ENCODE data around the gene ANKRD52.

The ANKRD52 gene

GRCh38 chr12:56193025-56193578 is 65.1 kb downstream of the ANKRD52 start:
- peaks cover 8% of the 10 kb centered on the region for H3K4me1 ChIP-seq (ENCODE audit: insufficient read depth, low read length, poor library complexity, severe bottlenecking)
- H2AFZ ChIP-seq (ENCODE audit: low read length): peak overlapping the region; percentile 92
- H3K4me3 ChIP-seq (ENCODE audit: low read length, poor library complexity, severe bottlenecking): peak overlapping the region; percentile 12
- H3K9ac ChIP-seq (ENCODE audit: low read depth, low read length, poor library complexity, severe bottlenecking): peak overlapping the region; percentile 33
- no peaks in the 10 kb centered on the region for H3K9me2 ChIP-seq (replicated peaks; ENCODE audit: low read depth, low read length)
- H3K79me2 ChIP-seq (ENCODE audit: insufficient read depth, low read length): peaks cover 12% of the 10 kb centered on the region
- peak overlapping the region; percentile 23 for H3K4me2 ChIP-seq (ENCODE audit: low read depth, low read length, poor library complexity, severe bottlenecking)
- H4K20me1 ChIP-seq (ENCODE audit: insufficient read depth, low read length, poor library complexity, severe bottlenecking): peaks cover 9% of the 10 kb centered on the region
- H3K9me3 ChIP-seq (ENCODE audit: insufficient read depth, low read depth, low read length): no peaks in the 10 kb centered on the region
- TF ChIP-seq EZH2phosphoT487 (IDR thresholded peaks at IDR 0.05; ENCODE audit: borderline replicate concordance) (no peak), CTCF (conservative IDR thresholded peaks at IDR 0.05; ENCODE audit: low read length) (peak; percentile 95)
- H3F3A ChIP-seq (ENCODE audit: low read depth): no peaks in the 10 kb centered on the region
- no peaks in the 10 kb centered on the region for H3K36me3 ChIP-seq (ENCODE audit: insufficient read depth, low read length)
- H3K27me3 ChIP-seq (ENCODE audit: insufficient read depth, low read length, poor library complexity, severe bottlenecking): no peaks in the 10 kb centered on the region

GRCh38 chr12:56192582-56192981 is 65.6 kb downstream of the ANKRD52 start:
- H3K9ac ChIP-seq (ENCODE audit: low read depth, low read length, poor library complexity, severe bottlenecking): peak overlapping the region; percentile 5
- H3K4me2 ChIP-seq (ENCODE audit: low read depth, low read length, poor library complexity, severe bottlenecking): no peak overlapping the region
- no peaks in the 10 kb centered on the region for H3K36me3 ChIP-seq (ENCODE audit: insufficient read depth, low read length)
- H3F3A ChIP-seq (ENCODE audit: low read depth): no peaks in the 10 kb centered on the region
- no peak overlapping the region for H3K4me3 ChIP-seq (ENCODE audit: low read length, poor library complexity, severe bottlenecking)
- no peaks in the 10 kb centered on the region for H3K9me3 ChIP-seq (ENCODE audit: insufficient read depth, low read depth, low read length)
- peaks cover 14% of the 10 kb centered on the region for H4K20me1 ChIP-seq (ENCODE audit: insufficient read depth, low read length, poor library complexity, severe bottlenecking)
- H3K4me1 ChIP-seq (ENCODE audit: insufficient read depth, low read length, poor library complexity, severe bottlenecking): peaks cover 13% of the 10 kb centered on the region
- H2AFZ ChIP-seq (ENCODE audit: low read length): no peak overlapping the region; the same call in 1 of the 2 replicates
- TF ChIP-seq CTCF (conservative IDR thresholded peaks at IDR 0.05; ENCODE audit: low read length): no peak
- no peak for TF ChIP-seq EZH2phosphoT487 (IDR thresholded peaks at IDR 0.05; ENCODE audit: borderline replicate concordance)
- no peaks in the 10 kb centered on the region for H3K27me3 ChIP-seq (ENCODE audit: insufficient read depth, low read length, poor library complexity, severe bottlenecking)
- H3K9me2 ChIP-seq (replicated peaks; ENCODE audit: low read depth, low read length): no peaks in the 10 kb centered on the region
- peaks cover 17% of the 10 kb centered on the region for H3K79me2 ChIP-seq (ENCODE audit: insufficient read depth, low read length)

GRCh38 chr12:56190695-56191155 is 67.5 kb downstream of the ANKRD52 start:
- Histone ChIP-seq H3K4me2 (ENCODE audit: low read depth, low read length, poor library complexity, severe bottlenecking) (peak overlapping the region; percentile 72), H2AFZ (ENCODE audit: low read length) (peak overlapping the region; percentile 82; the same call in 1 of the 2 replicates), H3K9me3 (ENCODE audit: insufficient read depth, low read depth, low read length) (no peaks in the 10 kb centered on the region), H3K9me2 (replicated peaks; ENCODE audit: low read depth, low read length) (no peaks in the 10 kb centered on the region), H3K9ac (ENCODE audit: low read depth, low read length, poor library complexity, severe bottlenecking) (peak overlapping the region; percentile 94), H3K79me2 (ENCODE audit: insufficient read depth, low read length) (peaks cover 36% of the 10 kb centered on the region), H3K36me3 (ENCODE audit: insufficient read depth, low read length) (peaks cover 6% of the 10 kb centered on the region; the same call in 1 of the 2 replicates), H3K4me1 (ENCODE audit: insufficient read depth, low read length, poor library complexity, severe bottlenecking) (peaks cover 25% of the 10 kb centered on the region), H4K20me1 (ENCODE audit: insufficient read depth, low read length, poor library complexity, severe bottlenecking) (peaks cover 29% of the 10 kb centered on the region), H3K27me3 (ENCODE audit: insufficient read depth, low read length, poor library complexity, severe bottlenecking) (no peaks in the 10 kb centered on the region), H3K4me3 (ENCODE audit: low read length, poor library complexity, severe bottlenecking) (peak overlapping the region; percentile 85), H3F3A (ENCODE audit: low read depth) (no peaks in the 10 kb centered on the region)
- TF ChIP-seq CTCF (conservative IDR thresholded peaks at IDR 0.05; ENCODE audit: low read length) (no peak), EZH2phosphoT487 (IDR thresholded peaks at IDR 0.05; ENCODE audit: borderline replicate concordance) (no peak)
